WI38 (cell line): ENCODE data around the gene ORC2.

Source experiments
- H3K4me3 ChIP-seq: 2 replicates; pipeline ENCODE4 v1.5.1; 2011; ENCODE audit warnings: low read depth, mild to moderate bottlenecking, control low read depth, low read length
- TF ChIP-seq, protein P1 (sequence below): IDR thresholded peaks from 2 replicates; pipeline ENCODE4 v1.5.1; 2012; ENCODE audit warnings: low read depth, mild to moderate bottlenecking, control low read depth, low read length

ORC2 gene

DNA sequence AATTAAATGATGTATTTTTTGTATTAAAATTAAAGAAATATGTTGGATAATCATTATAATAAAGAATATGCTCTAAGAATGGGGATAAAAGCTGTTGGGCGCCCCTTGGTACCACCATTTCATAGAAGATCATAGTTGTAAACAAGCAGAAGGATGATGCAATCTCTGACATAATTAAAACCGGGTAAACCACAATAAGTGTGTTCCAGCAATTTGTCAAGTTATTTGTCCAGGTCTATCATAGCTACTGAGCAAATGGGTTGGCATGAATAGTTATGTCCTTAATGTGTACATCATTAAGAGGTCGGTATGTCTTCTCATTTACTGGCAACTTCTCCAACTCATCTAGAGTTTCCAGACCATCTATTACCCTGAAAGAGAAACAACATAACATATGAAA, 92.3 kb downstream of the ORC2 start:
- TF ChIP-seq, protein P1, sequence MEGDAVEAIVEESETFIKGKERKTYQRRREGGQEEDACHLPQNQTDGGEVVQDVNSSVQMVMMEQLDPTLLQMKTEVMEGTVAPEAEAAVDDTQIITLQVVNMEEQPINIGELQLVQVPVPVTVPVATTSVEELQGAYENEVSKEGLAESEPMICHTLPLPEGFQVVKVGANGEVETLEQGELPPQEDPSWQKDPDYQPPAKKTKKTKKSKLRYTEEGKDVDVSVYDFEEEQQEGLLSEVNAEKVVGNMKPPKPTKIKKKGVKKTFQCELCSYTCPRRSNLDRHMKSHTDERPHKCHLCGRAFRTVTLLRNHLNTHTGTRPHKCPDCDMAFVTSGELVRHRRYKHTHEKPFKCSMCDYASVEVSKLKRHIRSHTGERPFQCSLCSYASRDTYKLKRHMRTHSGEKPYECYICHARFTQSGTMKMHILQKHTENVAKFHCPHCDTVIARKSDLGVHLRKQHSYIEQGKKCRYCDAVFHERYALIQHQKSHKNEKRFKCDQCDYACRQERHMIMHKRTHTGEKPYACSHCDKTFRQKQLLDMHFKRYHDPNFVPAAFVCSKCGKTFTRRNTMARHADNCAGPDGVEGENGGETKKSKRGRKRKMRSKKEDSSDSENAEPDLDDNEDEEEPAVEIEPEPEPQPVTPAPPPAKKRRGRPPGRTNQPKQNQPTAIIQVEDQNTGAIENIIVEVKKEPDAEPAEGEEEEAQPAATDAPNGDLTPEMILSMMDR: no peak
- H3K4me3 ChIP-seq: no peak overlapping the region

DNA sequence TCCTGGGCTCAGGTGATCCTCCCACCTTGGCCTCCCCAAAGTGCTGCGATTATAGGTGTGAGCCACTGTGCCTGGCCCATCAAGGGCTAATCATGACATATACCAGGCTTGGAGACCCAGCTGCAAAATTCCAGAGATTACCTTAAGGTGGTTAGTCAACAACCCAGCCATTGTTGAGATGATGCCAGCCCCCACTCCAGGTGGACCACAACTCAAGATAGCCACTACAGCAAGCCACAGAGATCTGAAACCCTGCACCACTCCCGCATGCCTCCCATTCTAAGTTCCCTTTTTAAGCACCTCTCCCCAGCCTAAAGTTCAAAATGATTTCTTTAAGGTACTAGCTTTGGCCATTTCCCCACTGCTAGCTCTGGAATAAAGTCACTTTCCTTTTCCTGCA, 94.4 kb downstream of the ORC2 start:
- TF ChIP-seq, protein P1: no peak
- H3K4me3 ChIP-seq: no peak overlapping the region

DNA sequence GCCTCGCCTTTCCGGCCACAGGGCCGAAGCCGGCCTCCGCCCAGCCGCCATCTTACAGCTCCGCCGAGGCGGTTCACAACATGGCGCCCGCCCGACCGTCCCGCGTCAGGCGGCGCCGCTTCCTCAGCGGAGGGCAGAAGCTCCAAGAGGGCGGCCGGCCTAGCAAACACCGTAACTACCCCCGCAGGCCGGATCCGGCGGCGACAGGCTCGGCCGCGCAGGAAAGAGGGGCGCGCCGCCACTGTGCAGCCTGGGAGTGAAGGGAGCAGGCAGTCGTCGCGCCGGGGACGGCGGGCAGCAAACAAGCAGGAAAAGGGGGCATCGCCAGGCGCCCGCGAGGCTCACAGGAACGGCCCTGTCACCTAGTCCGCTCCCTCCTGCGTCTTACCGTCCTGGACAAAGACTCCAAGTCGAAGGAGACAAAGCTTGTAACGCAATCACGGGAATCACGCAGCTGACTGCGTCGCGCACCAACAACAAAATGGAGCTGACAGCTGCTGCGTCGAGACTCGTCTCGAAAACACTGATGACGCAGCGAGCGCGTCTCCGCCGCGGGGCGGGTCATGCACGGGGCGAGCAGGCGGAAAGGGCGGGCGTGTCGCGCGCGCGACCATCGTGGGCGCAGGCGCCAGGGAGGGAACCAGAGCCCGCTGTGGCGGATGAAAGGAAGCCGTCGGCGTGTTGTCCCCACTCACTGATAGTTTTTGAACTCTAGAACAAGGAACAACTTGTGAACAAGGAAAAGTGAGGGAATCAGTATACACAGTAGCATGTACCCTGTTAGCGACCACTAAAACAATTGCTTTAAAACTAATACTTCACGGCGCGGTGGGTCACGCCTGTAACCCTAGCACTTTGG, 99.1 kb downstream of the ORC2 start, which contains the start of gene CLK1:
Gene CLK1 (minus strand): TSS at position 483 of the 859 bp plus-strand sequence. CDS start 2,796 bp downstream, outside the sequence.
- H3K4me3 ChIP-seq: peak within 1 kb of the TSS; percentile 94
- TF ChIP-seq, protein P1: no peak

DNA sequence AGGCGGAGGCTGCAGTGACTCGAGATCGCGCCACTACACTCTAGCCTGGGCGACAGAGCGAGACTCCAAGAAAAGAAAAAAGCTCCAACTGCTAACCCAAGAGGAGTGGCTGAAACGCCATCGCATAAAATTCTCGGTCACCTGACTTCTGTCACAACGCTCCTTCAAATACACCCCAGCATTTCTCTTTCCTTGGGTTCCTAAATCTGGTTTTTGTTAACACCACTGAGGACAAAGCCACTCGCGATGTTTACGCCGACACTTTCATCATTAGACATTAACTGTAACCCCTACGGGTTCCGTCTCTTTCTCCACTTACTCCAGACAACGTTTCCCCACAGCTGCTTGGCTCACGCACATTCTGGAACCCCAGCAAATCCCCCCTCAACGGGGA, 99.7 kb downstream of the ORC2 start:
- TF ChIP-seq, protein P1: no peak
- peak overlapping the region; percentile 94 for H3K4me3 ChIP-seq

DNA sequence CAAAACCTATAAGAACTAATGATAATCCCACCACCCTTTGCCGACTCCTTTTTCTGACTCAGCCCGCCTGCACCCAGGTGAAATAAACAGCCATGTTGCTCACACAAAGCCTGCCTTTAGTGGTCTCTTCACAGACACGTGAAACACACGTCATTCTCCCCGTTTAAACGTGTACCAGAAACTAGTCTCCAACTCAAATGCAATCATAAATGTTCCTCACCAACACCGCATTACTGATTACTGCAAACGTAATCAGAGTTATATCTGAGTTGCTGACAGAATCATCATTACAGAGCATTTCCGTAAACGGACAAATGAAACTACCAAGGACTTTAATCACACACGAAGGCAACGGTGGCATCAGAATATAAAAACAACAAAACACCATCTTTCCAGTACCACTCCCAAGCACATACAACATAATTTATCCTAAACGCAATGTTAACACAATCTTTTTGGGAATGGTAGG, 100.9 kb downstream of the ORC2 start:
- TF ChIP-seq, protein P1: no peak
- peak overlapping the region; percentile 94 for H3K4me3 ChIP-seq

DNA sequence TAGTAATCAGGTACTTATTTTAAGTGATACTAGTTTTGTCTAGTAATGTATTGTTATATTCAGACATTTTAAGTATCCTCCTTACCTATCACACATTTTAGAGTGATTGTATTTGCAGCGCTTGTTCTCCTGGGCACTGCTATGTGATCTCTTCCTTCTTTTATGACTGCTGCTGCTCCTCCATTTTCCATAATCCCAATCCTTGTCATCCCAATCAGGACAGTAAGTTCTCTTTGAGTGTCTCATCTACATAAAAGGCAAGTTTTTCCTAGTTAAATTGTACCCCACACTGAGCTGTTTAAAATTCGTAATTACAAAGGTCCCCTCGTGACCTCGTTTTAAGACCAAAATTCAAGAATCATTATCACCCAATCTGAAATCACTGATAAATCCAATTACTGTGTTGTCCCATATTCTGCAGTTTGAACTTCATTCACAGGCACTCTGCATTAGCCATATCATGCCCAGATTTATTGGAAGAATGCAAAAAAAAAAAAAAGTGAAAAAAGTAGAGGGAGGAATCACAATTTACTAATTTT, 101.8 kb downstream of the ORC2 start:
- TF ChIP-seq, protein P1: no peak
- H3K4me3 ChIP-seq: peak overlapping the region; percentile 94
